Ecto neural progenitor cell (in vitro differentiated cells): ENCODE results near the gene MLKL.
A peak's percentile ranks its signal among the peaks of the same experiment; 100 is the strongest.
"Not testable (repeated sequence)": the region's sequence is repeated elsewhere in the genome, so short reads cannot be mapped to it uniquely, and the experiment has no call there.

Experiments used
- DNase-seq: peaks from one replicate; pipeline ENCODE4 v3.0.0-alpha.2; 2018; ENCODE audit warnings: low spot score

The MLKL gene

GRCh38 chr16:74732707-74733350, 32.2 kb upstream of the MLKL start:
- no peak for DNase-seq

GRCh38 chr16:74731853-74732477, 31.3 kb upstream of the MLKL start:
- DNase-seq: no peak

GRCh38 chr16:74729783-74730683, 29.4 kb upstream of the MLKL start:
- DNase-seq: no peak

GRCh38 chr16:74727903-74728302, 27.2 kb upstream of the MLKL start:
- DNase-seq: no peak

- no peak for DNase-seq
Observed at GRCh38 chr16:74726716-74727115, 26.1 kb upstream of the MLKL start.

GRCh38 chr16:74725651-74726455, 25.2 kb upstream of the MLKL start:
- no peak for DNase-seq

GRCh38 chr16:74724820-74725549, 24.3 kb upstream of the MLKL start:
- DNase-seq: no peak

- no peak for DNase-seq
Observed at GRCh38 chr16:74723256-74723655, 22.6 kb upstream of the MLKL start.

GRCh38 chr16:74722156-74722555, 21.5 kb upstream of the MLKL start:
- DNase-seq: not testable (repeated sequence)

- DNase-seq: no peak
Observed at GRCh38 chr16:74721716-74722115, 21.1 kb upstream of the MLKL start.

GRCh38 chr16:74720579-74720978, 19.9 kb upstream of the MLKL start:
- DNase-seq: no peak

- no peak for DNase-seq
Observed at GRCh38 chr16:74718741-74719610, 18.3 kb upstream of the MLKL start.

- DNase-seq: no peak
Observed at GRCh38 chr16:74718140-74718539, 17.5 kb upstream of the MLKL start.

GRCh38 chr16:74717367-74717766, 16.7 kb upstream of the MLKL start:
- DNase-seq: no peak

- no peak for DNase-seq
Observed at GRCh38 chr16:74716355-74716754, 15.7 kb upstream of the MLKL start.

GRCh38 chr16:74713876-74714275, 13.2 kb upstream of the MLKL start:
- no peak for DNase-seq

GRCh38 chr16:74713325-74713724, 12.7 kb upstream of the MLKL start:
- DNase-seq: no peak

- no peak for DNase-seq
Observed at GRCh38 chr16:74711938-74712337, 11.3 kb upstream of the MLKL start.

GRCh38 chr16:74710401-74710800, 9.7 kb upstream of the MLKL start:
- DNase-seq: no peak

GRCh38 chr16:74709441-74709877, 8.8 kb upstream of the MLKL start:
- DNase-seq: peak; percentile 85

- DNase-seq: no peak
Observed at GRCh38 chr16:74700116-74700437, 585 bp downstream of the MLKL start.
